ENCODE measurements around the gene SHC3. TPM values are rescaled to one million over a fixed set of nuclear protein-coding genes. Genes with fewer than 3 reads are reported as not detected.

Gene SHC3
- total and polyA plus RNA-seq, 2 donors (not counting 3 experiments of a cell fraction or from before 2014, with no cell fraction given) = 1.0 to 2.0 TPM

- Histone ChIP-seq H3K9me1 (replicated peaks; ENCODE audit: control insufficient read depth, extremely low read depth, insufficient read depth, low read length) (no peaks in the 10 kb centered on the region), H3K27me3 (ENCODE audit: control insufficient read depth in 2 of 2, insufficient read depth in 2 of 2, low read length in 2 of 2) (peaks cover 0 to 2% of the 10 kb centered on the region in 2 experiments), H3K4me2 (ENCODE audit: insufficient read depth, low read length) (no peak overlapping the region), H3K4me3 (replicated peaks in 1 of 3; ENCODE audit: insufficient read depth in 1 of 3, low read depth in 1 of 3, low read length in 3 of 3) (no peak overlapping the region), H2AFZ (ENCODE audit: low read depth, low read length) (no peak overlapping the region), H4K20me1 (replicated peaks; ENCODE audit: control insufficient read depth, extremely low read depth, insufficient read depth, low read length) (no peaks in the 10 kb centered on the region), H3K79me2 (ENCODE audit: control insufficient read depth, insufficient read depth, low read length) (no peaks in the 10 kb centered on the region), H3K9me3 (replicated peaks; ENCODE audit: control insufficient read depth, insufficient read depth, low read length) (no peaks in the 10 kb centered on the region), H3K27ac (ENCODE audit: insufficient read depth, low read depth, low read length) (no peak overlapping the region), H3K9ac (replicated peaks; ENCODE audit: extremely low read depth, insufficient read depth, low read length) (no peak overlapping the region), H3K36me3 (ENCODE audit: control insufficient read depth in 2 of 2, extremely low read depth in 1 of 2, insufficient read depth in 2 of 2, low read length in 2 of 2) (no peaks in the 10 kb centered on the region), H3K4me1 (ENCODE audit: control insufficient read depth, extremely low read depth, insufficient read depth, low read length) (peaks cover 2% of the 10 kb centered on the region)
- DNase-seq (ENCODE audit: low read depth, low spot score) (no peak), FAIRE-seq (no peak)
- dilution Hi-C loops (cut with MboI; ENCODE audit: extremely low pct_ligation_motif_present, low sequenced_read_pairs) = no loop called here
- TF ChIP-seq MYC (IDR thresholded peaks at IDR 0.05; ENCODE audit: low read depth, low read length) (no peak), CTCF (IDR thresholded peaks at IDR 0.05; ENCODE audit: extremely low read depth in 1 of 2, insufficient read depth in 1 of 2, low read depth in 1 of 2, low read length in 2 of 2) (peak in 1 of 2 donors; percentile 19), FOS (IDR thresholded peaks at IDR 0.05; ENCODE audit: borderline replicate concordance, insufficient read depth, low read length) (no peak), EZH2 (IDR thresholded peaks at IDR 0.05; ENCODE audit: borderline replicate concordance, low read depth, low read length, severe bottlenecking) (no peak), JUN (IDR thresholded peaks at IDR 0.05; ENCODE audit: borderline replicate concordance, insufficient read depth, insufficient read length, low read depth) (no peak), POLR2A (IDR thresholded peaks at IDR 0.05; ENCODE audit: low read depth, low read length) (no peak), MAX (IDR thresholded peaks at IDR 0.05; ENCODE audit: insufficient read depth, insufficient read length) (no peak)
- BruUV-seq (replicated peaks) = no TSS peak
- CTCF ChIA-PET = interaction anchor here (1.0 to 1.7 kb wide), 4 partner anchors 8 to 348 kb away, joined by 3 to 11 read pairs (median 4); no protein-coding TSS in a partner anchor
- POLR2A ChIA-PET = no interaction called here
- intact Hi-C loops (cut with micrococcal nuclease) = no loop called here
Observed at GRCh38 chr9:89008744-89009545, 169.7 kb downstream of the SHC3 start.
